Stromal cell of bone marrow (primary cell): ENCODE data around the gene TMEM190.

Experiments
- DNase-seq: peaks from one replicate; pipeline ENCODE4 v3.0.0-alpha.2; 2012; ENCODE audit warnings: low read depth

The TMEM190 gene

GRCh38 chr19:55352040-55352439 lies 24.6 kb upstream of the TMEM190 start:
- DNase-seq = no peak

- no peak for DNase-seq
These were observed 24.0 kb upstream of the TMEM190 start for GRCh38 chr19:55352549-55353145.

- no peak for DNase-seq
These were observed 23.2 kb upstream of the TMEM190 start for GRCh38 chr19:55353356-55353802.

- DNase-seq = no peak
These were observed 22.6 kb upstream of the TMEM190 start for GRCh38 chr19:55353803-55354697.

- no peak for DNase-seq
These were observed 21.9 kb upstream of the TMEM190 start, which contains the start of gene COX6B2 for GRCh38 chr19:55354698-55355212. TSS of gene COX6B2 (minus strand) at chr19:55354719. CDS start at chr19:55354521, 198 bp downstream.

- no peak for DNase-seq
These were observed 21.3 kb upstream of the TMEM190 start for GRCh38 chr19:55355213-55355821.

GRCh38 chr19:55358493-55358892 lies 18.1 kb upstream of the TMEM190 start:
- DNase-seq = no peak

- no peak for DNase-seq
These were observed 17.4 kb upstream of the TMEM190 start for GRCh38 chr19:55358943-55359908.

- no peak for DNase-seq
These were observed 15.7 kb upstream of the TMEM190 start for GRCh38 chr19:55360902-55361301.

- no peak for DNase-seq
These were observed 14.2 kb upstream of the TMEM190 start for GRCh38 chr19:55362174-55362989.

- no peak for DNase-seq
These were observed 13.5 kb upstream of the TMEM190 start, which contains the start of gene GARIN5B for GRCh38 chr19:55362990-55363716. TSS of gene GARIN5B (minus strand) at chr19:55363260. CDS start at chr19:55363066, 194 bp downstream.

- DNase-seq = no peak
These were observed 11.4 kb upstream of the TMEM190 start for GRCh38 chr19:55365245-55365644.

GRCh38 chr19:55365964-55366363 lies 10.7 kb upstream of the TMEM190 start:
- no peak for DNase-seq

- DNase-seq = no peak
These were observed 9.8 kb upstream of the TMEM190 start for GRCh38 chr19:55366790-55367189.

GRCh38 chr19:55368106-55368505 lies 8.5 kb upstream of the TMEM190 start:
- no peak for DNase-seq

- no peak for DNase-seq
These were observed 7.7 kb upstream of the TMEM190 start for GRCh38 chr19:55368701-55369563.

- no peak for DNase-seq
These were observed 6.8 kb upstream of the TMEM190 start for GRCh38 chr19:55369653-55370304.

- no peak for DNase-seq
These were observed 6.2 kb upstream of the TMEM190 start, which contains the start of gene IL11 for GRCh38 chr19:55370305-55370988. TSS of gene IL11 (minus strand) at chr19:55370463. CDS start at chr19:55370310, 153 bp downstream.
